Gastroesophageal sphincter (tissue), 4 donors: ENCODE data around the gene YIF1B. TPM values are rescaled to one million over a fixed set of nuclear protein-coding genes. Genes with fewer than 3 reads are reported as not detected.

Experiments
- ATAC-seq: fragments of 150-250 bp; one replicate; pipeline ENCODE4 v1.9.1; 2016; ENCODE audit warnings: mild to moderate bottlenecking, moderate library complexity
- H3K27ac ChIP-seq, 4 donors: fragments of 200-600 bp; sonication (generic) in 3 of 4; 1 replicate in 3 of 4; 2 replicates in 1 of 4; pipeline ENCODE4 v1.5.1; 2016 to 2019
- H3K27me3 ChIP-seq: fragments of 200-600 bp; sonication (generic); one replicate; pipeline ENCODE4 v1.5.1; 2019
- H3K36me3 ChIP-seq, 2 donors: fragments of 200-600 bp; sonication (generic); one replicate each; pipeline ENCODE4 v1.5.1; 2019; ENCODE audit warnings: control low read depth in 1 of 2
- H3K4me1 ChIP-seq, 3 donors: fragments of 200-600 bp; sonication (generic); 1 replicate in 2 of 3; 2 replicates in 1 of 3; pipeline ENCODE4 v1.5.1; 2016 to 2019; ENCODE audit warnings: control low read depth in 2 of 3
- H3K4me3 ChIP-seq, 2 donors: fragments of 200-600 bp; sonication (generic); one replicate each; pipeline ENCODE4 v1.5.1; 2019; ENCODE audit warnings: mild to moderate bottlenecking in 1 of 2, moderate library complexity in 1 of 2
- H3K9me3 ChIP-seq, 3 donors: fragments of 200-600 bp; sonication (generic); one replicate each; pipeline ENCODE4 v1.5.1; 2017 to 2019; ENCODE audit warnings: control low read depth in 2 of 3
- EP300 ChIP-seq: sonication (generic); formaldehyde crosslinking; IDR thresholded peaks from one replicate; pipeline ENCODE4 v1.6.1; 2017; ENCODE audit warnings: antibody characterized with exemption, mild to moderate bottlenecking
- POLR2A ChIP-seq, 2 donors: fragments of 450-650 bp; IDR thresholded peaks; one replicate each; pipeline ENCODE4 v1.6.1; 2017; ENCODE audit warnings: antibody characterized with exemption in 2 of 2, mild to moderate bottlenecking in 2 of 2, moderate library complexity in 1 of 2
- POLR2AphosphoS5 ChIP-seq: sonication (generic); formaldehyde crosslinking; IDR thresholded peaks from one replicate; pipeline ENCODE4 v1.6.1; 2017; ENCODE audit warnings: antibody characterized with exemption
- WGBS, 2 donors: methylation state at CpG; one replicate each; pipeline ENCODE4 v1.1.5; 2018; ENCODE audit warnings: low coverage in 1 of 2; 5-methylcytosine and 5-hydroxymethylcytosine counted together
- total RNA-seq, 4 donors: library from RNA; depleted of rRNA; stranded (reverse); fragments of >200 nt; gene quantifications; one replicate each; pipeline ENCODE4 v1.1.0, GENCODE V29; 2016
- TF ChIP-seq, protein P1 (sequence below), 4 experiments: fragments of 200-600 bp in 2 of 4; fragments of 450-650 bp in 2 of 4; sonication (generic) in 1 of 4; IDR thresholded peaks; one replicate each; pipeline ENCODE4 v1.5.1; 2017 to 2019; ENCODE audit warnings: antibody characterized with exemption in 4 of 4, mild to moderate bottlenecking in 2 of 4, moderate library complexity in 2 of 4

YIF1B gene
- total RNA-seq, 4 donors from 2014 or later, result 14.0 to 20.7 (median 17.1) TPM

- TF ChIP-seq EP300 (no peak), POLR2A (IDR thresholded peaks at IDR 0.05) (no peak), POLR2AphosphoS5 (no peak)
- TF ChIP-seq, protein P1, sequence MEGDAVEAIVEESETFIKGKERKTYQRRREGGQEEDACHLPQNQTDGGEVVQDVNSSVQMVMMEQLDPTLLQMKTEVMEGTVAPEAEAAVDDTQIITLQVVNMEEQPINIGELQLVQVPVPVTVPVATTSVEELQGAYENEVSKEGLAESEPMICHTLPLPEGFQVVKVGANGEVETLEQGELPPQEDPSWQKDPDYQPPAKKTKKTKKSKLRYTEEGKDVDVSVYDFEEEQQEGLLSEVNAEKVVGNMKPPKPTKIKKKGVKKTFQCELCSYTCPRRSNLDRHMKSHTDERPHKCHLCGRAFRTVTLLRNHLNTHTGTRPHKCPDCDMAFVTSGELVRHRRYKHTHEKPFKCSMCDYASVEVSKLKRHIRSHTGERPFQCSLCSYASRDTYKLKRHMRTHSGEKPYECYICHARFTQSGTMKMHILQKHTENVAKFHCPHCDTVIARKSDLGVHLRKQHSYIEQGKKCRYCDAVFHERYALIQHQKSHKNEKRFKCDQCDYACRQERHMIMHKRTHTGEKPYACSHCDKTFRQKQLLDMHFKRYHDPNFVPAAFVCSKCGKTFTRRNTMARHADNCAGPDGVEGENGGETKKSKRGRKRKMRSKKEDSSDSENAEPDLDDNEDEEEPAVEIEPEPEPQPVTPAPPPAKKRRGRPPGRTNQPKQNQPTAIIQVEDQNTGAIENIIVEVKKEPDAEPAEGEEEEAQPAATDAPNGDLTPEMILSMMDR (IDR thresholded peaks at IDR 0.05), result no peak
- peak overlapping the region; percentile 24 to 64 for H3K4me3 ChIP-seq
- no peak for ATAC-seq
- H3K9me3 ChIP-seq, result no peaks in the 10 kb centered on the region
- 16 to 19% methylated on average over 12 to 23 of the region's 23 CpGs for WGBS, 2 donors
- H3K36me3 ChIP-seq, result no peaks in the 10 kb centered on the region
- peak overlapping the region in 2 of 4 donors; percentile 40 to 61 for H3K27ac ChIP-seq
- peaks cover 0 to 22% (median 4%) of the 10 kb centered on the region in 3 donors for H3K4me1 ChIP-seq
- peaks cover 75% of the 10 kb centered on the region for H3K27me3 ChIP-seq
These were observed 45.3 kb upstream of the YIF1B start for GRCh38 chr19:38360839-38361631.

DNA sequence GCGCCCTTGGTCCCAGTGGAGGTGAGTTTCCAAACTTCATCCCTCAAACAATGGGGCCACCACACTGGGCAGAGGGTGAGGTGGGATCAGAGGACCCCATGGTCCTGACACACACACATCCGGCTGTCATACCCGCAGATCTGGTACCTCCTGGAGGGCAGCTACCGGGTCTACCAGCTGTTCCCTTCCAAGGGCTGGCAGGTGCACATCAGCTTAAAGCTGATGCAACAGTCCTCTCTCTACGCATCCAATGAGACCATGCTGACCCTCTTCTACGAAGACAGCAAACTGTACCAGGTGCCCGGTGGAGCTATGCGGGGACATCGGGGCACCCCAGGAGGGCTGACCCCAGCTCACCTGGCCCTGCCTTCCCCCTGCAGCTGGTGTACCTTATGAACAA is 44.6 kb upstream of the YIF1B start:
- H3K4me3 ChIP-seq, result no peak overlapping the region
- TF ChIP-seq POLR2A (IDR thresholded peaks at IDR 0.05) (no peak), EP300 (no peak)
- H3K27me3 ChIP-seq, result peaks cover 73% of the 10 kb centered on the region
- H3K4me1 ChIP-seq, result peaks cover 0 to 22% (median 4%) of the 10 kb centered on the region in 3 donors
- H3K36me3 ChIP-seq, result no peaks in the 10 kb centered on the region
- 100% methylated on average over 1 of the region's 9 CpGs; no CpG with 5 or more reads in 1 of the 2 donors for WGBS, 2 donors
- no peak for ATAC-seq
- no peaks in the 10 kb centered on the region for H3K9me3 ChIP-seq
- H3K27ac ChIP-seq, result no peak overlapping the region

GRCh38 chr19:38359242-38360021 is 43.7 kb upstream of the YIF1B start:
- no peak for ATAC-seq

DNA sequence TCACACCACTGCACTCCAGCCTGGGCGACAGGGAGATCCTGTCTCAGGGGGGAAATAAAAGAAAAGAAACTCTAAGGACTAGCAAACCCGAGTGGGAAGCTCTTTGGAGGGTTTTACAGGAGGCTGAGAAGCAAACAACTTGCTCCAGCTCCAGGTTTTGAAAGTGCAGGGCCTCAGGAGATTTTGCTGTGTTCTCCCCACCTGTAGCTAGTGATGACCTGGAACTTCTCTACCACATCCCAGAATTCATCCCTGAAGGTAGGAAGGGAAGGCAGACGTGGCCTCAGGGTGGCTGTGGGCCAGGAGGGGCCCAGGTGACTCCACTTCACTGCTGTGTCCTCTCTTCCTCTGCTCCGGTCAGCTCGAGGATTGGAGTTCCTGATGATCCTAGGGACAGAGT is 42.3 kb upstream of the YIF1B start:
- Histone ChIP-seq H3K4me3 (no peak overlapping the region), H3K27ac (no peak overlapping the region), H3K36me3 (no peaks in the 10 kb centered on the region), H3K4me1 (peaks cover 0 to 21% (median 4%) of the 10 kb centered on the region in 3 donors), H3K9me3 (no peaks in the 10 kb centered on the region), H3K27me3 (peaks cover 85% of the 10 kb centered on the region)
- ATAC-seq, result no peak
- TF ChIP-seq EP300 (no peak), POLR2A (IDR thresholded peaks at IDR 0.05) (no peak), POLR2AphosphoS5 (no peak)
- TF ChIP-seq, protein P1 (IDR thresholded peaks at IDR 0.05), result no peak
- WGBS, 2 donors, result 30 to 31% methylated on average over 5 of the region's 5 CpGs

More at GRCh38 chr19:38359242-38360021, 43.7 kb upstream of the YIF1B start:
- H3K27me3 ChIP-seq, result peaks cover 82% of the 10 kb centered on the region
- TF ChIP-seq POLR2AphosphoS5 (no peak), POLR2A (IDR thresholded peaks at IDR 0.05) (no peak), EP300 (no peak)
- TF ChIP-seq, protein P1 (IDR thresholded peaks at IDR 0.05), result no peak
- H3K27ac ChIP-seq, result no peak overlapping the region
- 0 to 59% methylated on average over 1 to 3 of the region's 18 CpGs for WGBS, 2 donors
- H3K9me3 ChIP-seq, result no peaks in the 10 kb centered on the region
- peaks cover 0 to 22% (median 4%) of the 10 kb centered on the region in 3 donors for H3K4me1 ChIP-seq
- H3K36me3 ChIP-seq, result no peaks in the 10 kb centered on the region
- H3K4me3 ChIP-seq, result no peak overlapping the region
